ENCODE data around the gene PTPRU. TPM values are rescaled to one million over a fixed set of nuclear protein-coding genes. Genes with fewer than 3 reads are reported as not detected.
"Not testable (repeated sequence)": the region's sequence is repeated elsewhere in the genome, so short reads cannot be mapped to it uniquely, and the experiment has no call there.

The PTPRU gene
- total RNA-seq, 4 donors from 2014 or later, result 11.4 to 59.4 (median 35.3) TPM

GRCh38 chr1:29299446-29299845 lies 63.1 kb downstream of the PTPRU start:
- in situ Hi-C loops (cut with MboI; ENCODE audit: low sequenced_read_pairs in 4 of 4), result no loop called here

GRCh38 chr1:29301732-29302131 lies 65.4 kb downstream of the PTPRU start:
- intact Hi-C loops (cut with DNase I; ENCODE audit: low total_unique reads); H3K9me3 ChIP-seq; H3K36me3 ChIP-seq; in situ Hi-C loops (cut with MboI; ENCODE audit: low sequenced_read_pairs in 4 of 4); ATAC-seq; H3K4me3 ChIP-seq; DNase-seq; H3K4me1 ChIP-seq; H3K27me3 ChIP-seq; H3K27ac ChIP-seq: not testable (repeated sequence)

More at GRCh38 chr1:29299446-29299845, 63.1 kb downstream of the PTPRU start:
- H3K4me1 ChIP-seq, result no peaks in the 10 kb centered on the region
- ATAC-seq (no peak), DNase-seq (no peak)
- peaks cover 0 to 4% of the 10 kb centered on the region in 2 donors for H3K36me3 ChIP-seq
- no peaks in the 10 kb centered on the region for H3K9me3 ChIP-seq
- H3K27ac ChIP-seq, result no peak overlapping the region
- no peaks in the 10 kb centered on the region for H3K27me3 ChIP-seq
- intact Hi-C loops (cut with DNase I; ENCODE audit: low total_unique reads), result loop anchor here (5.0 kb wide), 1 partner anchor 142 kb away; no protein-coding TSS in a partner anchor
- no peak for TF ChIP-seq POLR2A (IDR thresholded peaks at IDR 0.05)
- TF ChIP-seq CTCF (IDR thresholded peaks at IDR 0.05 in 4 of 5, conservative IDR thresholded peaks at IDR 0.05 in 1 of 5), result no peak
- H3K4me3 ChIP-seq, result no peak overlapping the region

- no peak for DNase-seq
- peaks cover 0 to 8% of the 10 kb centered on the region in 2 donors for H3K36me3 ChIP-seq
- no peaks in the 10 kb centered on the region for H3K27me3 ChIP-seq
- H3K4me3 ChIP-seq, result no peak overlapping the region
- intact Hi-C loops (cut with DNase I; ENCODE audit: low total_unique reads) (no loop called here), in situ Hi-C loops (cut with MboI; ENCODE audit: low sequenced_read_pairs in 4 of 4) (no loop called here)
- ATAC-seq, result no peak
- TF ChIP-seq POLR2A (IDR thresholded peaks at IDR 0.05) (no peak), CTCF (IDR thresholded peaks at IDR 0.05 in 4 of 5, conservative IDR thresholded peaks at IDR 0.05 in 1 of 5) (no peak)
- no peaks in the 10 kb centered on the region for H3K4me1 ChIP-seq
- H3K9me3 ChIP-seq, result no peaks in the 10 kb centered on the region
- no peak overlapping the region for H3K27ac ChIP-seq
Observed at GRCh38 chr1:29303201-29304024, 67.1 kb downstream of the PTPRU start.

GRCh38 chr1:29304025-29304684 lies 67.8 kb downstream of the PTPRU start:
- Histone ChIP-seq H3K36me3 (peaks cover 0 to 8% of the 10 kb centered on the region in 2 donors), H3K4me1 (no peaks in the 10 kb centered on the region)

More at GRCh38 chr1:29304025-29304684, 67.8 kb downstream of the PTPRU start:
- intact Hi-C loops (cut with DNase I; ENCODE audit: low total_unique reads), result no loop called here
- DNase-seq (no peak), ATAC-seq (no peak)
- TF ChIP-seq CTCF (IDR thresholded peaks at IDR 0.05 in 4 of 5, conservative IDR thresholded peaks at IDR 0.05 in 1 of 5) (no peak), POLR2A (IDR thresholded peaks at IDR 0.05) (no peak)
- H3K4me3 ChIP-seq, result no peak overlapping the region
- in situ Hi-C loops (cut with MboI; ENCODE audit: low sequenced_read_pairs in 4 of 4), result no loop called here
- H3K27ac ChIP-seq, result no peak overlapping the region
- no peaks in the 10 kb centered on the region for H3K27me3 ChIP-seq
- no peaks in the 10 kb centered on the region for H3K9me3 ChIP-seq

All from gastrocnemius medialis (tissue), 4 donors.